ENCODE measurements around the gene TUFT1. TPM values are rescaled to one million over a fixed set of nuclear protein-coding genes. Genes with fewer than 3 reads are reported as not detected.

Gene TUFT1
- total and polyA plus RNA-seq, 9 of the 15 experiments (the other 6 are each of a cell fraction or from before 2014, with no cell fraction given): 0.54 to 2.0 (median 1.7) TPM

GRCh38 chr1:151510957-151511635, 29.0 kb upstream of the TUFT1 start, which contains the start of gene CGN (continued):
- TF ChIP-seq L3MBTL2 (IDR thresholded peaks at IDR 0.05) (peak; percentile 62; the same call in 1 of the 2 replicates), PCBP1 (IDR thresholded peaks at IDR 0.05; ENCODE audit: low read depth, low read length, poor library complexity, severe bottlenecking) (peak; percentile 91), ZNF431 (CRISPR knock-in tag; IDR thresholded peaks at IDR 0.05) (0 out of 2 replicates have a peak, but pooled peaks have one; percentile 27), SETDB1 (IDR thresholded peaks at IDR 0.05; ENCODE audit: low read length) (no peak), EGR1 (conservative IDR thresholded peaks at IDR 0.05) (peak; percentile 41; the same call in 1 of the 2 replicates), RBM22 (IDR thresholded peaks at IDR 0.05; ENCODE audit: low read depth, low read length, poor library complexity, severe bottlenecking) (no peak), SNIP1 (IDR thresholded peaks at IDR 0.05; ENCODE audit: low read depth) (peak; percentile 72; the same call in 1 of the 2 replicates), ZNF444 (CRISPR knock-in tag; IDR thresholded peaks at IDR 0.05) (no peak), ZNF696 (CRISPR knock-in tag; conservative IDR thresholded peaks at IDR 0.05) (no peak), ZNF512 (tag; IDR thresholded peaks at IDR 0.05) (peak; percentile 76; the same call in 1 of the 2 replicates), RAD21 (CRISPR knock-in tag; conservative IDR thresholded peaks at IDR 0.05 in 1 of 2, IDR thresholded peaks at IDR 0.05 in 1 of 2) (no peak), TEAD1 (CRISPR knock-in tag; IDR thresholded peaks at IDR 0.05) (0 out of 4 replicates have a peak, but pooled peaks of 1 of the 2 experiments have one; percentile 22), VEZF1 (CRISPR knock-in tag; IDR thresholded peaks at IDR 0.05) (peak; percentile 66), CREM (IDR thresholded peaks at IDR 0.05; ENCODE audit: low read depth) (0 out of 2 replicates have a peak, but pooled peaks have one; percentile 18), FOXP4 (CRISPR knock-in tag; IDR thresholded peaks at IDR 0.05; ENCODE audit: borderline replicate concordance) (no peak), USF2 (CRISPR knock-in tag; IDR thresholded peaks at IDR 0.05) (peak; percentile 60), THRB (CRISPR knock-in tag; conservative IDR thresholded peaks at IDR 0.05) (no peak), NCOA6 (IDR thresholded peaks at IDR 0.05) (peak; percentile 47; the same call in 1 of the 2 replicates), MAX (CRISPR knock-in tag; IDR thresholded peaks at IDR 0.05) (peak; percentile 22; the same call in 1 of the 2 replicates), TEAD2 (tag; IDR thresholded peaks at IDR 0.05) (no peak)

All from K562 (cell line).